SK-N-SH (cell line): ENCODE measurements around the gene MYO16. TPM values are rescaled to one million over a fixed set of nuclear protein-coding genes. Genes with fewer than 3 reads are reported as not detected.
"Not testable (repeated sequence)": the region's sequence is repeated elsewhere in the genome, so short reads cannot be mapped to it uniquely, and the experiment has no call there.

Experiments
- CTCF ChIA-PET: fragments of 300-600, 350-600 bp; formaldehyde crosslinking; extraction: SDS; loops from one replicate; lab custom pipeline; 2021; lab: Yijun Ruan, JAX
- POLR2A ChIA-PET: fragments of 350-600 bp; sonication (Branson Sonifier 250); formaldehyde crosslinking; extraction: SDS; loops from one replicate; lab custom pipeline; 2020; ENCODE audit warnings: antibody characterized with exemption, inconsistent platforms; lab: Yijun Ruan, JAX
- DNase-seq: peaks from one replicate; pipeline ENCODE4 v3.0.0; 2012
- H2AFZ ChIP-seq: fragments of 200-600 bp; sonication (generic); 2 replicates; pipeline ENCODE4 v1.8.1; 2016; ENCODE audit warnings: antibody characterized with exemption, mild to moderate bottlenecking, low read depth
- H3F3A ChIP-seq: fragments of 200-600 bp; sonication (generic); replicated peaks from 2 replicates; pipeline ENCODE3; 2016; ENCODE audit warnings: antibody characterized with exemption, mild to moderate bottlenecking; ENCODE audit not compliant: insufficient read depth
- H3K27ac ChIP-seq, 2 experiments: fragments of 200-500 bp in 1 of 2; fragments of 200-600 bp in 1 of 2; sonication (Bioruptor generic) in 1 of 2; sonication (generic), shearing (Covaris generic) in 1 of 2; 2 replicates each; pipeline versions ENCODE4 v1.5.1 to v1.6.1; 2014 to 2016; ENCODE audit warnings: low read depth in 2 of 2, inconsistent platforms in 1 of 2, low read length in 1 of 2, mild to moderate bottlenecking in 1 of 2, mixed read lengths in 1 of 2
- H3K27me3 ChIP-seq: fragments of 200-600 bp; sonication (generic), shearing (Covaris generic); 2 replicates; pipeline ENCODE4 v1.6.1; 2016; ENCODE audit warnings: mixed run types; ENCODE audit not compliant: insufficient read depth
- H3K36me3 ChIP-seq, 2 experiments: fragments of 200-500 bp in 1 of 2; fragments of 200-600 bp in 1 of 2; sonication (Bioruptor generic) in 1 of 2; sonication (generic) in 1 of 2; replicated peaks in 1 of 2; 2 replicates each; pipeline versions ENCODE3 to v1.5.1; 2014 to 2016; ENCODE audit warnings: low read length in 1 of 2, mild to moderate bottlenecking in 1 of 2; ENCODE audit not compliant: insufficient read depth in 2 of 2, control insufficient read depth in 1 of 2
- H3K4me1 ChIP-seq, 2 experiments: fragments of 200-500 bp in 1 of 2; fragments of 200-600 bp in 1 of 2; sonication (Bioruptor generic) in 1 of 2; sonication (generic), shearing (Covaris generic) in 1 of 2; 2 replicates each; pipeline versions ENCODE4 v1.5.1 to v1.6.1; 2014 to 2016; ENCODE audit warnings: low read depth in 1 of 2, low read length in 1 of 2, mixed run types in 1 of 2; ENCODE audit not compliant: insufficient read depth in 2 of 2, control insufficient read depth in 1 of 2
- H3K4me2 ChIP-seq: fragments of 200-600 bp; sonication (generic), shearing (Covaris generic); 2 replicates; pipeline ENCODE4 v1.6.1; 2017; ENCODE audit warnings: mixed run types
- H3K4me3 ChIP-seq, 2 experiments: fragments of 200-500 bp in 1 of 2; fragments of 200-600 bp in 1 of 2; sonication (Bioruptor generic) in 1 of 2; sonication (generic), shearing (Covaris generic) in 1 of 2; 2 replicates each; pipeline versions ENCODE4 v1.5.1 to v1.8.1; 2014 to 2016; ENCODE audit warnings: low read depth in 2 of 2, inconsistent platforms in 1 of 2, low read length in 1 of 2, mild to moderate bottlenecking in 1 of 2, mixed read lengths in 1 of 2, moderate library complexity in 1 of 2
- H3K79me2 ChIP-seq: fragments of 200-600 bp; sonication (generic); 2 replicates; pipeline ENCODE4 v1.8.1; 2017; ENCODE audit warnings: mild to moderate bottlenecking; ENCODE audit not compliant: insufficient read depth
- H3K9ac ChIP-seq: fragments of 200-600 bp; sonication (generic); 2 replicates; pipeline ENCODE4 v1.6.1; 2017; ENCODE audit warnings: mixed run types
- H3K9me2 ChIP-seq: fragments of 200-600 bp; sonication (generic); 2 replicates; pipeline ENCODE4 v1.6.1; 2017; ENCODE audit warnings: mixed run types
- H3K9me3 ChIP-seq: fragments of 200-600 bp; sonication (generic); 2 replicates; pipeline ENCODE4 v1.6.1; 2017; ENCODE audit warnings: mixed run types, mild to moderate bottlenecking, moderate library complexity
- H4K20me1 ChIP-seq: fragments of 200-600 bp; sonication (generic); 2 replicates; pipeline ENCODE4 v1.6.1; 2017; ENCODE audit warnings: mild to moderate bottlenecking, mixed run types; ENCODE audit not compliant: insufficient read depth
- CHD2 ChIP-seq: fragments of 150-350 bp; IDR thresholded peaks from 2 replicates; pipeline ENCODE4 v1.6.1; 2018; ENCODE audit warnings: low read length; ENCODE audit not compliant: partially characterized antibody
- ELF1 ChIP-seq: IDR thresholded peaks from 2 replicates; pipeline ENCODE4 v1.4.0; 2012
- EZH2phosphoT487 ChIP-seq: fragments of 200-600 bp; sonication (generic); IDR thresholded peaks from 2 replicates; pipeline ENCODE4 v1.6.1; 2017; ENCODE audit warnings: low read depth, mixed run types, mild to moderate bottlenecking, antibody characterized with exemption, moderate library complexity, borderline replicate concordance
- IRF3 ChIP-seq: fragments of 150-350 bp; IDR thresholded peaks from 2 replicates; pipeline ENCODE4 v1.6.1; 2016; ENCODE audit warnings: mild to moderate bottlenecking, low read depth, low read length
- JUND ChIP-seq: IDR thresholded peaks from 2 replicates; pipeline ENCODE4 v1.4.0; 2012
- MEF2A ChIP-seq: IDR thresholded peaks from 2 replicates; pipeline ENCODE4 v1.4.0; 2012; ENCODE audit warnings: low read depth, borderline replicate concordance
- NRF1 ChIP-seq: IDR thresholded peaks from 2 replicates; pipeline ENCODE4 v1.6.1; 2012; ENCODE audit warnings: low read depth, mild to moderate bottlenecking, low read length
- RAD21 ChIP-seq: IDR thresholded peaks from 2 replicates; pipeline ENCODE4 v1.6.1; 2012; ENCODE audit warnings: mild to moderate bottlenecking, low read length
- REST ChIP-seq: IDR thresholded peaks from 2 replicates; pipeline ENCODE4 v1.6.1; 2012; ENCODE audit warnings: mild to moderate bottlenecking, low read depth, low read length, moderate library complexity
- SIN3A ChIP-seq: IDR thresholded peaks from 2 replicates; pipeline ENCODE4 v1.6.1; 2012; ENCODE audit warnings: low read depth, mild to moderate bottlenecking, low read length, moderate library complexity, borderline replicate concordance
- TAF1 ChIP-seq: IDR thresholded peaks from 2 replicates; pipeline ENCODE4 v1.6.1; 2012; ENCODE audit warnings: low read depth, mild to moderate bottlenecking, low read length, moderate library complexity, borderline replicate concordance
- TCF12 ChIP-seq: IDR thresholded peaks from 2 replicates; pipeline ENCODE4 v1.4.0; 2012
- WGBS: methylation state at CpG from one replicate; pipeline ENCODE4 v1.1.6; 2017; ENCODE audit warnings: low lambda C conversion rate; 5-methylcytosine and 5-hydroxymethylcytosine counted together
- polyA plus RNA-seq, 3 experiments: library from polyadenylated mRNA; depleted of rRNA; stranded (reverse); fragments of >200 nt; gene quantifications; 2 replicates each; pipeline ENCODE4 v1.2.3, GENCODE V29; 2012

MYO16 gene
- polyA plus RNA-seq, 1 of the 3 experiments (the other 2 are of a cell fraction): 0.07 TPM

GRCh38 chr13:108987944-108988343 is 358.5 kb downstream of the MYO16 start:
- CTCF ChIA-PET: no interaction called here
- 62% methylated on average over 5 of the region's 5 CpGs for WGBS
- POLR2A ChIA-PET: interaction anchor here (0.6 kb wide), 1 partner anchor 1539 kb away, joined by 4 read pairs; no protein-coding TSS in a partner anchor

GRCh38 chr13:108991416-108991815 is 362.0 kb downstream of the MYO16 start:
- POLR2A ChIA-PET, H3K36me3 ChIP-seq, DNase-seq, H3K27me3 ChIP-seq, H3K79me2 ChIP-seq, CTCF ChIA-PET, H3F3A ChIP-seq, H3K9ac ChIP-seq, H2AFZ ChIP-seq, H3K27ac ChIP-seq, H4K20me1 ChIP-seq, H3K9me2 ChIP-seq, H3K4me2 ChIP-seq, H3K4me3 ChIP-seq, H3K4me1 ChIP-seq, H3K9me3 ChIP-seq: not testable (repeated sequence)
- WGBS: 65% methylated on average over 3 of the region's 3 CpGs

More at GRCh38 chr13:108987944-108988343, 358.5 kb downstream of the MYO16 start:
- no peaks in the 10 kb centered on the region for H3K36me3 ChIP-seq
- no peaks in the 10 kb centered on the region for H3K9me2 ChIP-seq
- H3F3A ChIP-seq: no peaks in the 10 kb centered on the region
- no peaks in the 10 kb centered on the region for H3K9me3 ChIP-seq
- H4K20me1 ChIP-seq: no peaks in the 10 kb centered on the region
- no peak overlapping the region for H3K27ac ChIP-seq
- DNase-seq: no peak
- H2AFZ ChIP-seq: no peak overlapping the region
- no peaks in the 10 kb centered on the region; a peak in 1 of 4 replicates for H3K4me1 ChIP-seq
- no peak overlapping the region for H3K4me2 ChIP-seq
- H3K27me3 ChIP-seq: no peaks in the 10 kb centered on the region
- TF ChIP-seq EZH2phosphoT487: no peak
- TF ChIP-seq JUND: no peak
- no peak for TF ChIP-seq RAD21
- no peak for TF ChIP-seq SIN3A
- TF ChIP-seq ELF1: no peak
- TF ChIP-seq REST: no peak
- TF ChIP-seq NRF1: no peak
- no peak for TF ChIP-seq IRF3
- TF ChIP-seq TAF1: no peak
- TF ChIP-seq TCF12: no peak
- TF ChIP-seq CHD2: no peak
- TF ChIP-seq MEF2A: no peak
- no peak overlapping the region for H3K9ac ChIP-seq
- H3K79me2 ChIP-seq: no peaks in the 10 kb centered on the region
- no peak overlapping the region for H3K4me3 ChIP-seq
